GM19468 (cell line): ENCODE measurements around the gene SCAMP3.

ENCODE experiments used
- ATAC-seq: cut with Tn5 transposase; IDR thresholded peaks from one replicate; pipeline ENCODE4 v1.9.1; 2021; ENCODE audit warnings: mild to moderate bottlenecking, moderate library complexity, moderate number of reproducible peaks; ENCODE audit not compliant: unreplicated experiment; ENCODE audit errors: extremely low read depth

SCAMP3 gene

GRCh38 chr1:155208541-155209311 lies 53.4 kb downstream of the SCAMP3 start, which contains the start of gene MTX1:
TSS of gene MTX1 (plus strand) at chr1:155208695. CDS start at chr1:155208805, 110 bp downstream.
- ATAC-seq, result no peak

- no peak for ATAC-seq
Observed at GRCh38 chr1:155207806-155208540, 54.2 kb downstream of the SCAMP3 start, which contains the start of gene THBS3. TSS of gene THBS3 (minus strand) at chr1:155207897. CDS start at chr1:155207876, 21 bp downstream.

GRCh38 chr1:155206891-155207805 lies 55.0 kb downstream of the SCAMP3 start:
- ATAC-seq, result no peak
